ENCODE measurements around the gene IQCH.

IQCH gene

GRCh38 chr15:67456677-67457529 is 202.3 kb downstream of the IQCH start:
- TF ChIP-seq, protein P1, sequence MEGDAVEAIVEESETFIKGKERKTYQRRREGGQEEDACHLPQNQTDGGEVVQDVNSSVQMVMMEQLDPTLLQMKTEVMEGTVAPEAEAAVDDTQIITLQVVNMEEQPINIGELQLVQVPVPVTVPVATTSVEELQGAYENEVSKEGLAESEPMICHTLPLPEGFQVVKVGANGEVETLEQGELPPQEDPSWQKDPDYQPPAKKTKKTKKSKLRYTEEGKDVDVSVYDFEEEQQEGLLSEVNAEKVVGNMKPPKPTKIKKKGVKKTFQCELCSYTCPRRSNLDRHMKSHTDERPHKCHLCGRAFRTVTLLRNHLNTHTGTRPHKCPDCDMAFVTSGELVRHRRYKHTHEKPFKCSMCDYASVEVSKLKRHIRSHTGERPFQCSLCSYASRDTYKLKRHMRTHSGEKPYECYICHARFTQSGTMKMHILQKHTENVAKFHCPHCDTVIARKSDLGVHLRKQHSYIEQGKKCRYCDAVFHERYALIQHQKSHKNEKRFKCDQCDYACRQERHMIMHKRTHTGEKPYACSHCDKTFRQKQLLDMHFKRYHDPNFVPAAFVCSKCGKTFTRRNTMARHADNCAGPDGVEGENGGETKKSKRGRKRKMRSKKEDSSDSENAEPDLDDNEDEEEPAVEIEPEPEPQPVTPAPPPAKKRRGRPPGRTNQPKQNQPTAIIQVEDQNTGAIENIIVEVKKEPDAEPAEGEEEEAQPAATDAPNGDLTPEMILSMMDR (IDR thresholded peaks at IDR 0.05; ENCODE audit: insufficient read depth, low read depth, low read length, missing control alignments), result peak; percentile 89
- no peak overlapping the region for H3K4me3 ChIP-seq (ENCODE audit: low read depth, low read length)
- DNase-seq (ENCODE audit: low read depth), result peak; percentile 83

DNA sequence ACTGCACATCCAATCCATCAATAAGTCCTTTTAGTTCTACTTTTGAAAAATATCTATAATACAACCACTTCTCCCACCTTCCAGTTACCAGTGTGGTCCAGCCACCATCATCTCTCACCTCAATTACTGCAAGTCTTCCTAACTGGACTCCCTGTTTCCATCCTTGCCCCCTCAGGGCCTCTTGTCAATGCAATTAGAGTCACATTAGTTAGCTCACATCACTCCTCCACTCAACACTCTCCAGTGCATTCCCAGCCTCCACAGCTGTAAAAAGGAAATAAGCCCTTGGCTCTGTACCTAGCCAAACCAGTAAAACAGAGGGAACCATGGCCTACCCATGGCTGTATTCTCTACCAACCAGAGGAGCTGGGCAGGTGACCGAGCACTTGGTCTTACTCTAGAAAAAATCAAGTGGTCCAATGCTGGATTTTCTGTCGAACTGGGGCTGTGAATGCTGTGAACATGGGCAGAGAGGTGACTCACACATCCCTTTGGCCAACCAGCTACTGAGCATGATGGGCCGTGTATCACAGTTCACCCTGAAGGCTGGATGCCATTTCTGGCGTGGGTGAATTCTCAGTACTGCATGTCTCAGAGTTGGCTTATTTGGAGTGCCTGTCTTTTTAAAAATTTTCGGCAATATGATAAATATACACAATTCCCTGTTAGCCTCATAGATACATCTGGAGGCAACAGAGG is 203.9 kb downstream of the IQCH start:
- H3K4me3 ChIP-seq (ENCODE audit: low read depth, low read length), result no peak overlapping the region
- no peak for DNase-seq (ENCODE audit: low read depth)
- TF ChIP-seq, protein P1 (IDR thresholded peaks at IDR 0.05; ENCODE audit: insufficient read depth, low read depth, low read length, missing control alignments), result no peak

DNA sequence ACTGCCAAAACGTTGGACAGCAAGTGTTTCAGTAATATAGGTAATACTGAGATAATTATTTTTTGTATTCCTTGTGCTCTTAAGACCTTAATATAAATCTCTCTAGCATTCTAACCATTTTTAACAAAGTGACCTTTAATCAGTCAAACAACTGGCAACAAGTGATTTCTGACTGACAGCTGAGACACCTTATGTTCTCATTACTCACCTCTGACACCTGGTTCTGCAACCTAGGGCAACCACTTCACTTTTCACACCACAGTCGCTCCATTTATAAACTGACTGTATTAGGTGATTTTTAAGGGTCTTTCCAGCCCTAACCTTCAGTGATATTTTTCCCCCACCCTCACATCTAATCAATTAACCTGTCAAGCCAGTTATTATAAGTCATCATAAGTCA is 205.9 kb downstream of the IQCH start:
- no peak for DNase-seq (ENCODE audit: low read depth)
- H3K4me3 ChIP-seq (ENCODE audit: low read depth, low read length), result no peak overlapping the region
- TF ChIP-seq, protein P1 (IDR thresholded peaks at IDR 0.05; ENCODE audit: insufficient read depth, low read depth, low read length, missing control alignments), result no peak

DNA sequence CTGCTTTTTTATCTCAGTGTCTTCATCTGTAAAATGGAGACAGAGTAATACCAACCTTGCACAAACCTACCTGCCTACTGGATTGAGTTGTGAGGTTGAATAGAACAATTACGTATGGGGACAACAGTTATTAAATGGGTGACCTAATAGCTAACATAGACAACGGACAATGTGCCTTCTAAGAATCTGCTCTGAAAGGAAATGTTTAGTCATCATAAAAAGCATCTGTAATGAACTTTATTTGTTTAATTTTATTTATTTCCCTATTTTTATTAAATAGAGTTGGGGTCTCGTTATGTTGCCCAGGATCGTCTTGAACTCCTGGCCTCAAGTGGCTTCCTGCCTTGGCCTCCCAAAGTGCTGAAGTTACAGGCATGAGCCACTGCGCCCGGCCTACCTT is 207.1 kb downstream of the IQCH start:
- TF ChIP-seq, protein P1 (IDR thresholded peaks at IDR 0.05; ENCODE audit: insufficient read depth, low read depth, low read length, missing control alignments), result no peak
- no peak for DNase-seq (ENCODE audit: low read depth)
- no peak overlapping the region for H3K4me3 ChIP-seq (ENCODE audit: low read depth, low read length)

DNA sequence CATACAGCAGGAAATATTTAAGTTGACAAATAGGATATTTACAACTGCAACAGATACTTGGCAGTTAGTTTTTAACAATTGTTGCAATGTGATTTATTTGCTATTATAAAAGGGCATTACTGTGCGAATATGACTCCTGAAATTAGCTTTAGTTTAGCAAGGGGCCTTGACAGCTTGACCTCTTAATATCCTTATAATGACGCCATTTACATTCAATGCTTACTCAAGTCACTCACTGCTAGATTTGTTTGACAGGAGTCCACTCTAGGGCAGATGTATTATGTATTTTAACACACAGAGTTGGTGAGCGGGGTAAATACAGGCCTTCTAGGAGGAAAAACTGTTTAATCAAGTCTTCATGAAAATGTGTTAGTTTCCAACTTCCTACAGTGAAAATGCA is 208.3 kb downstream of the IQCH start:
- TF ChIP-seq, protein P1 (IDR thresholded peaks at IDR 0.05; ENCODE audit: insufficient read depth, low read depth, low read length, missing control alignments), result no peak
- no peak overlapping the region for H3K4me3 ChIP-seq (ENCODE audit: low read depth, low read length)
- no peak for DNase-seq (ENCODE audit: low read depth)

DNA sequence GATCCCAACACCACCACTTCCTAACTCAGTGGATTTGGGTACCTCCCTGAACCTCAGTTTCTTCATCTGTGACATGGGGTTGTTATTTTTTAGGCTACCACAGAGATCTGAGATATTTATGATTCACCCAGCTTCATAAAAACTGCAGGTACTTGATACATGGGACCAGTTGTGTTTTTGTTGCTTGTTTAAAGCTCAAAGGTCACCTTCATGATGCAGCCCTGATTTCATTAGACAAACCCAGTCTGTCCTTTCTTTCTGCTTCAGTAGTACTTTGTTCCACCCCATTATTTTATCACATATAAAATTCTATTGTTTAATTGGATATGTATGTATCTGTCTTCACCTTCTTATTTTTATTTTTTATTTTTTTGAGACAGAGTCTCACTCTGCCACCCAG is 208.9 kb downstream of the IQCH start:
- no peak overlapping the region for H3K4me3 ChIP-seq (ENCODE audit: low read depth, low read length)
- TF ChIP-seq, protein P1 (IDR thresholded peaks at IDR 0.05; ENCODE audit: insufficient read depth, low read depth, low read length, missing control alignments), result no peak
- no peak for DNase-seq (ENCODE audit: low read depth)

Measured in GM12865 (cell line).